T-helper 17 cell (primary cell): ENCODE results near the gene BTNL2. TPM values are rescaled to one million over a fixed set of nuclear protein-coding genes. Genes with fewer than 3 reads are reported as not detected.
"Not testable (repeated sequence)": the region's sequence is repeated elsewhere in the genome, so short reads cannot be mapped to it uniquely, and the experiment has no call there.

ENCODE experiments used
- ATAC-seq: fragments of 150-1000 bp; cut with Tn5 transposase; 2 replicates; pipeline ENCODE4 v1.10.0; 2021; ENCODE audit warnings: mild to moderate bottlenecking, moderate library complexity
- DNase-seq, 3 donors: peaks; one replicate each; pipeline versions ENCODE4 v3.0.0 to v3.0.0-alpha.2; 2020 to 2021
- H3K9me3 ChIP-seq: one replicate; pipeline ENCODE4 v1.7.0; 2013; ENCODE audit warnings: low read length, mild to moderate bottlenecking; ENCODE audit not compliant: control insufficient read depth, poor library complexity, severe bottlenecking
- H3K27ac Mint-ChIP-seq: one replicate; pipeline ENCODE4 v1.8.0; 2022; ENCODE audit warnings: mild to moderate bottlenecking, moderate library complexity, mixed read lengths
- H3K27me3 Mint-ChIP-seq: one replicate; pipeline ENCODE4 v1.8.0; 2022; ENCODE audit warnings: mixed read lengths
- H3K36me3 Mint-ChIP-seq: one replicate; pipeline ENCODE4 v1.8.0; 2022; ENCODE audit warnings: low read depth, mixed read lengths
- H3K4me1 Mint-ChIP-seq: one replicate; pipeline ENCODE4 v1.8.0; 2022; ENCODE audit warnings: mild to moderate bottlenecking, mixed read lengths
- H3K4me3 Mint-ChIP-seq: one replicate; pipeline ENCODE4 v1.8.0; 2022; ENCODE audit warnings: mild to moderate bottlenecking, moderate library complexity, mixed read lengths
- total RNA-seq, 4 donors: library from RNA in 2 of 4; stranded (reverse) in 2 of 4; gene quantifications; one replicate each; pipeline ENCODE4 v1.2.3 and lab custom pipeline; 2022 to 2026

Gene BTNL2, protein sequence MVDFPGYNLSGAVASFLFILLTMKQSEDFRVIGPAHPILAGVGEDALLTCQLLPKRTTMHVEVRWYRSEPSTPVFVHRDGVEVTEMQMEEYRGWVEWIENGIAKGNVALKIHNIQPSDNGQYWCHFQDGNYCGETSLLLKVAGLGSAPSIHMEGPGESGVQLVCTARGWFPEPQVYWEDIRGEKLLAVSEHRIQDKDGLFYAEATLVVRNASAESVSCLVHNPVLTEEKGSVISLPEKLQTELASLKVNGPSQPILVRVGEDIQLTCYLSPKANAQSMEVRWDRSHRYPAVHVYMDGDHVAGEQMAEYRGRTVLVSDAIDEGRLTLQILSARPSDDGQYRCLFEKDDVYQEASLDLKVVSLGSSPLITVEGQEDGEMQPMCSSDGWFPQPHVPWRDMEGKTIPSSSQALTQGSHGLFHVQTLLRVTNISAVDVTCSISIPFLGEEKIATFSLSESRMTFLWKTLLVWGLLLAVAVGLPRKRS
- total RNA-seq = not detected
- 0 reads per million in 2 donors for total RNA-seq (lab: John Stamatoyannopoulos, UW)

- Mint-ChIP-seq H3K27me3 (peaks cover 69% of the 10 kb centered on the region), H3K4me1 (no peaks in the 10 kb centered on the region), H3K36me3 (no peaks in the 10 kb centered on the region), H3K4me3 (no peak within 1 kb of the TSS), H3K27ac (no peak within 1 kb of the TSS)
- DNase-seq (no peak), ATAC-seq (no peak)
- no peaks in the 10 kb centered on the region for H3K9me3 ChIP-seq
These were observed at the start of gene BTNL2 for GRCh38 chr6:32406857-32407256. Gene BTNL2 (minus strand): TSS chr6:32407181. CDS start chr6:32407123, 58 bp downstream.

- ATAC-seq (no peak), DNase-seq (no peak)
- no peaks in the 10 kb centered on the region for H3K9me3 ChIP-seq
- H3K27me3 Mint-ChIP-seq = peaks cover 43% of the 10 kb centered on the region
- no peak overlapping the region for H3K4me3 Mint-ChIP-seq
- H3K4me1 Mint-ChIP-seq = peaks cover 4% of the 10 kb centered on the region
- H3K27ac Mint-ChIP-seq = no peak overlapping the region
- no peaks in the 10 kb centered on the region for H3K36me3 Mint-ChIP-seq
These were observed 42.2 kb upstream of the BTNL2 start for GRCh38 chr6:32449088-32449736.

DNA sequence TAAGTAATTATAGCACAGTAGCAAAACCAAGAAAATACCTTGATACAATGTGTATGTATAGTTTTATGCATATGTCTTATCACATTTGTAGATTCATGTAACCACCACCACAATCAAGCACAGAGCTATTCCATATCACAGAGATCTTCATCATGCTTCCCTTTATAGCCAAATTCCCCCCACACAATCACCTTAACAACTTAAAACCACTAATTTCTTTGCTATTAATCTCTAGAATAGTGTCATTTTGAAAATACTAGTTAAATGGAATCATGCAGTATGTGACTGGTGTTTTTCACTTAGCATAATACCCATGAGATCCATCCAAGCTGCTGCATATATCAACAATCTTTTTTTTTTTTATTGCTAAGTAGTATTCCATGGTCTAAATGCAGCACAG lies 41.0 kb upstream of the BTNL2 start:
- H3K4me1 Mint-ChIP-seq = peaks cover 6% of the 10 kb centered on the region
- H3K27ac Mint-ChIP-seq = no peak overlapping the region
- no peaks in the 10 kb centered on the region for H3K9me3 ChIP-seq
- H3K36me3 Mint-ChIP-seq = no peaks in the 10 kb centered on the region
- no peak overlapping the region for H3K4me3 Mint-ChIP-seq
- peaks cover 49% of the 10 kb centered on the region for H3K27me3 Mint-ChIP-seq
- DNase-seq = no peak
- ATAC-seq = no peak

- Mint-ChIP-seq H3K4me3 (no peak overlapping the region), H3K27me3 (peaks cover 40% of the 10 kb centered on the region), H3K27ac (no peak overlapping the region), H3K36me3 (peaks cover 2% of the 10 kb centered on the region), H3K4me1 (peaks cover 9% of the 10 kb centered on the region)
- no peaks in the 10 kb centered on the region for H3K9me3 ChIP-seq
- ATAC-seq (no peak), DNase-seq (no peak)
These were observed 38.4 kb upstream of the BTNL2 start for GRCh38 chr6:32445321-32445854.

GRCh38 chr6:32444433-32444832 lies 37.5 kb upstream of the BTNL2 start:
- peaks cover 5% of the 10 kb centered on the region for H3K36me3 Mint-ChIP-seq
- peaks cover 16% of the 10 kb centered on the region for H3K4me1 Mint-ChIP-seq
- ATAC-seq = no peak
- no peak overlapping the region for H3K27ac Mint-ChIP-seq
- H3K27me3 Mint-ChIP-seq = peaks cover 41% of the 10 kb centered on the region
- H3K9me3 ChIP-seq = no peaks in the 10 kb centered on the region
- H3K4me3 Mint-ChIP-seq = no peak overlapping the region
- no peak for DNase-seq

DNA sequence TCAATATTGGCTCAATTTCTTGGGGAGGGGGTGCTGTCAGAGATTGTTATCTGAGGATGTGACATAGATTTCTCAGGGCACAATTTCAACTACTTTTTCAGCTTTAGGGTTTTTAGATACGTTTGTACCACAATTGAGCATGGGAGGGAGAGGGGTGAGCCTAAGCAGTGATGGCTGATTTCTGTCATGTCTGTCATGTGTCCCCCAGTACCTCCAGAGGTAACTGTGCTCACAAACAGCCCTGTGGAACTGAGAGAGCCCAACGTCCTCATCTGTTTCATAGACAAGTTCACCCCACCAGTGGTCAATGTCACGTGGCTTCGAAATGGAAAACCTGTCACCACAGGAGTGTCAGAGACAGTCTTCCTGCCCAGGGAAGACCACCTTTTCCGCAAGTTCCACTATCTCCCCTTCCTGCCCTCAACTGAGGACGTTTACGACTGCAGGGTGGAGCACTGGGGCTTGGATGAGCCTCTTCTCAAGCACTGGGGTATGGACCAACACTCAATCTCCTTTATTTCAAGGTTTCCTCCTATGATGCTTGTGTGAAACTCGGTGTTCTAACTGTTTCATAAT lies 36.1 kb upstream of the BTNL2 start:
- ATAC-seq (no peak), DNase-seq (no peak)
- no peaks in the 10 kb centered on the region for H3K9me3 ChIP-seq
- Mint-ChIP-seq H3K27me3 (peaks cover 49% of the 10 kb centered on the region), H3K27ac (no peak overlapping the region), H3K4me3 (peak overlapping the region; percentile 1), H3K36me3 (peaks cover 5% of the 10 kb centered on the region), H3K4me1 (peaks cover 20% of the 10 kb centered on the region)

DNA sequence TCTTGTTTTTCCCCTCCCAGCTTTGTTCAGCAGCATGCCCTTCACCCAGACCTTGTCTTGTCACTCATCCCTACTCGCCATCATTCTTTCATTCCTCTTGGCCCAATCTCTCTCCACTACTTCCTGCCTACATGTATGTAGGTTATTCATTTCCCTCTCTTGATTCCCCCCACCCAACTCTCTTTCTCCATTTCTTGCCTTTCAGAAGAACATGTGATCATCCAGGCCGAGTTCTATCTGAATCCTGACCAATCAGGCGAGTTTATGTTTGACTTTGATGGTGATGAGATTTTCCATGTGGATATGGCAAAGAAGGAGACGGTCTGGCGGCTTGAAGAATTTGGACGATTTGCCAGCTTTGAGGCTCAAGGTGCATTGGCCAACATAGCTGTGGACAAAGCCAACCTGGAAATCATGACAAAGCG lies 35.3 kb upstream of the BTNL2 start:
- no peak overlapping the region for H3K27ac Mint-ChIP-seq
- H3K4me3 Mint-ChIP-seq = no peak overlapping the region
- ATAC-seq = no peak
- H3K27me3 Mint-ChIP-seq = peaks cover 49% of the 10 kb centered on the region
- no peak for DNase-seq
- H3K36me3 Mint-ChIP-seq = peaks cover 5% of the 10 kb centered on the region
- H3K4me1 Mint-ChIP-seq = peaks cover 20% of the 10 kb centered on the region
- H3K9me3 ChIP-seq = no peaks in the 10 kb centered on the region

DNA sequence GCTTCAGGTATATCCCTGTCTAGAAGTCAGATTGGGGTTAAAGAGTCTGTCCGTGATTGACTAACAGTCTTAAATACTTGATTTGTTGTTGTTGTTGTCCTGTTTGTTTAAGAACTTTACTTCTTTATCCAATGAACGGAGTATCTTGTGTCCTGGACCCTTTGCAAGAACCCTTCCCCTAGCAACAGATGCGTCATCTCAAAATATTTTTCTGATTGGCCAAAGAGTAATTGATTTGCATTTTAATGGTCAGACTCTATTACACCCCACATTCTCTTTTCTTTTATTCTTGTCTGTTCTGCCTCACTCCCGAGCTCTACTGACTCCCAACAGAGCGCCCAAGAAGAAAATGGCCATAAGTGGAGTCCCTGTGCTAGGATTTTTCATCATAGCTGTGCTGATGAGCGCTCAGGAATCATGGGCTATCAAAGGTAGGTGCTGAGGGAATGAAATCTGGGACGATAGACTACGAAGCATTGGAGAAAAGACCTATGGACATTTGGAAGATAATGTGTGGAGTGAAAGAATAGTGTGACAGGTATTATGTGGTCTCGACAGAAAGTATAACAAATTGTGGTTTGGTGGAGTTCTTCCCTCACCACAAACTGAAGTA lies 32.7 kb upstream of the BTNL2 start, which contains the start of gene HLA-DRA:
Gene HLA-DRA, plus strand, starts transcription at position 286 of the 613 bp plus-strand sequence. Its CDS starts 64 bp downstream, at position 350.
- H3K4me3 Mint-ChIP-seq = peak within 1 kb of the TSS; percentile 88
- H3K27ac Mint-ChIP-seq = peak within 1 kb of the TSS; percentile 74
- H3K4me1 Mint-ChIP-seq = peaks cover 17% of the 10 kb centered on the region
- peak in 1 of 3 donors; percentile 40 for DNase-seq
- no peaks in the 10 kb centered on the region for H3K9me3 ChIP-seq
- peak; percentile 78 for ATAC-seq
- peaks cover 5% of the 10 kb centered on the region for H3K36me3 Mint-ChIP-seq
- peaks cover 41% of the 10 kb centered on the region for H3K27me3 Mint-ChIP-seq

- no peak for ATAC-seq
- Mint-ChIP-seq H3K27ac (peak overlapping the region; percentile 74), H3K36me3 (peaks cover 5% of the 10 kb centered on the region), H3K4me3 (no peak overlapping the region), H3K27me3 (peaks cover 35% of the 10 kb centered on the region), H3K4me1 (peaks cover 17% of the 10 kb centered on the region)
- H3K9me3 ChIP-seq = no peaks in the 10 kb centered on the region
- no peak for DNase-seq
These were observed 32.2 kb upstream of the BTNL2 start for GRCh38 chr6:32439139-32439538.

- no peak overlapping the region for H3K4me3 Mint-ChIP-seq
- H3K27me3 Mint-ChIP-seq = peaks cover 30% of the 10 kb centered on the region
- no peak overlapping the region for H3K27ac Mint-ChIP-seq
- no peak for DNase-seq
- H3K36me3 Mint-ChIP-seq = peaks cover 5% of the 10 kb centered on the region
- ATAC-seq = peak; percentile 67
- no peaks in the 10 kb centered on the region for H3K9me3 ChIP-seq
- H3K4me1 Mint-ChIP-seq = peaks cover 14% of the 10 kb centered on the region
These were observed 30.2 kb upstream of the BTNL2 start for GRCh38 chr6:32436995-32437836.

- ATAC-seq = no peak
- peaks cover 5% of the 10 kb centered on the region for H3K36me3 Mint-ChIP-seq
- H3K27ac Mint-ChIP-seq = no peak overlapping the region
- peaks cover 14% of the 10 kb centered on the region for H3K4me1 Mint-ChIP-seq
- H3K27me3 Mint-ChIP-seq = peaks cover 29% of the 10 kb centered on the region
- H3K9me3 ChIP-seq = no peaks in the 10 kb centered on the region
- no peak for DNase-seq
- no peak overlapping the region for H3K4me3 Mint-ChIP-seq
These were observed 29.2 kb upstream of the BTNL2 start for GRCh38 chr6:32436186-32436585.

DNA sequence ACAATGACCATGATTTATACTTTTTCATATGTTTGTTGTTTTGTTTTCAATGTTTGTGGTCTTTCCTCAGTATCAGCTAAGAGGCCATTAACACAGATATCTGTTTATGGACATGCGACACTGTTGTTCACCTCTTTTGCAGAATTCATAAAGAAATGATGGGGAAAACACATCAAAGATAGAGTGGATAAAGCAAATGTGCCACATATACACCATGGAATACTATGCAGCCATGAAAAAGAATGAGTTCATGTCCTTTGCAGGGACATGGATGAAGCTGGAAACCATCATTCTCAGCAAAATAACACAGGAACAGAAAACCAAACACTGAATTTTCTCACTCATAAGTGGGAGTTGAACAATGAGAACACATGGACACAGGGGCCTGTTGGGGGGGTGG lies 27.0 kb upstream of the BTNL2 start:
- peaks cover 17% of the 10 kb centered on the region for H3K27me3 Mint-ChIP-seq
- H3K9me3 ChIP-seq, ATAC-seq, H3K36me3 Mint-ChIP-seq, H3K27ac Mint-ChIP-seq, DNase-seq, H3K4me3 Mint-ChIP-seq, H3K4me1 Mint-ChIP-seq: not testable (repeated sequence)
